Stomach smooth muscle (tissue), 2 donors: ENCODE data around the gene TIRAP.
A peak's percentile ranks its signal among the peaks of the same experiment; 100 is the strongest.

Experiments
- H3K27ac ChIP-seq: one replicate; pipeline ENCODE4 v1.7.0; 2013; ENCODE audit warnings: mild to moderate bottlenecking, low read length, inconsistent platforms
- H3K27me3 ChIP-seq, 2 donors: one replicate each; pipeline ENCODE4 v1.7.0; 2013; ENCODE audit warnings: low read length in 2 of 2; ENCODE audit not compliant: insufficient read depth in 2 of 2, control insufficient read depth in 1 of 2
- H3K36me3 ChIP-seq, 2 donors: one replicate each; pipeline ENCODE4 v1.7.0; 2013; ENCODE audit warnings: low read length in 2 of 2; ENCODE audit not compliant: control insufficient read depth in 2 of 2, insufficient read depth in 2 of 2
- H3K4me1 ChIP-seq: one replicate; pipeline ENCODE4 v1.7.0; 2013; ENCODE audit warnings: low read length; ENCODE audit not compliant: control insufficient read depth, insufficient read depth
- H3K4me3 ChIP-seq, 2 donors: one replicate each; pipeline ENCODE4 v1.7.0; 2013; ENCODE audit warnings: low read length in 2 of 2
- H3K9ac ChIP-seq, 2 donors: one replicate each; pipeline ENCODE4 v1.7.0; 2013; ENCODE audit warnings: low read length in 2 of 2, mild to moderate bottlenecking in 1 of 2
- H3K9me3 ChIP-seq, 2 donors: one replicate each; pipeline ENCODE4 v1.7.0; 2013; ENCODE audit warnings: low read length in 2 of 2; ENCODE audit not compliant: control insufficient read depth in 2 of 2
- donor health status: healthy.
- donor health status: Pancreatic carcinoma.

Gene TIRAP

DNA sequence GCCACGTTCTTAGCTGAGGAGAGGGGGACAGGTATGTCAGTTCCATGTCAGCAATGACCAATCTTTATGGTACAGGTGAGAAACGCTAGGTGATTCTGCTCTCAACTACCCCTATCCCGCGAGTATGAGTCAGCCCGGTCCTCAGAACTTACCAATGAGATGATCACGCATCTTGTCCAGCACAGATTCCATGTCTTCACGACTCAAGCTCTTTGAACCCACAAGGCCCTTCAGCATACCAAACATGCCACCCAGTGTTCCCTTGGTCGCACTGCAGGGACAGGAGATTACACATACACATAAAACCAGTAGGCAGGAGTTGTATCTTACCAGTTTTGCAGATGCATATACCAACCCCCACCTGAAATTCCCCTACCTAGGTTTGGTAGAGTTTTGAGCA lies 17.1 kb upstream of the TIRAP start:
- Histone ChIP-seq H3K4me3 (no peak overlapping the region), H3K9me3 (no peaks in the 10 kb centered on the region), H3K4me1 (peaks cover 13% of the 10 kb centered on the region), H3K36me3 (peaks cover 48 to 54% of the 10 kb centered on the region in 2 donors), H3K27me3 (no peaks in the 10 kb centered on the region), H3K9ac (no peak overlapping the region), H3K27ac (no peak overlapping the region)

DNA sequence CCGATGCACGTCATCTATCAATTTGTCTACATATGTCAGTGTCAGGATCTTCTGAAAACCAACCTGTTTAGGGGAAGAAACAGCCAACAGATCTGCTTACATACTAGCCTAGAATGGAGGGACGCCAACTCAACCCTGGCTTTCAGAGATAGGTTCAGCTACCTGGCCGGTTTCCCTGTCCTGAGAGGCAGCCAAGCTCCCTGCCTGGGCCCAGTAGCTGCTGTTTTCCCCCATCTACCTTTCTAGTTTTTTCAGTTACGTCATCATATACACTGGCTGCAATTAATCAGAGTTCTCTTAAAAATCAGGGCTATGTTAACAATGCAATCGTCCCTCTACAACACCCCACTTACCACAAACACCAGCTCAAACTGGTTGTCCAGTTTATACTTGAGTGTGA lies 15.2 kb upstream of the TIRAP start:
- peaks cover 13% of the 10 kb centered on the region for H3K4me1 ChIP-seq
- peak overlapping the region; percentile 91 to 96 for H3K9ac ChIP-seq
- peak overlapping the region; percentile 55 for H3K27ac ChIP-seq
- no peaks in the 10 kb centered on the region for H3K27me3 ChIP-seq
- H3K36me3 ChIP-seq, result peaks cover 41 to 45% of the 10 kb centered on the region in 2 donors
- peak overlapping the region; percentile 91 to 99 for H3K4me3 ChIP-seq
- H3K9me3 ChIP-seq, result no peaks in the 10 kb centered on the region

DNA sequence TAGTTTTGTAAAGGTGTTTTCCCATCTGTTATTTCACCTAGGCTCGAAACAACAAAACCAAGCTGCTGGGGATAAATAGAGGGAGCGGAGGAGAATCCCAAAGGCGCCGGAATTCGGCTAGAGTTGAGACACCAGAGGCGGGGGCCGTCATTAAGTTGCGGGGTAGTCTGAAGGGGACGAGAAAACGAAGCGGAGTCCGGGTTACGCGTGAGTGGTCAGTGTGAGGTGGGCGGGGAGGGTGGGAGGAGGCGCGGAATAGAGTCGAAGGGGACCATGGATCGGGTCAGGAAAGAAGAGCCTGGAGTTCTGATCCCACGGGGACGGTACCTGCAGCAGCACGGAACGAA lies 14.6 kb upstream of the TIRAP start:
- Histone ChIP-seq H3K4me1 (peaks cover 13% of the 10 kb centered on the region), H3K27me3 (no peaks in the 10 kb centered on the region), H3K27ac (peak overlapping the region; percentile 55), H3K4me3 (peak overlapping the region; percentile 91 to 99), H3K9me3 (no peaks in the 10 kb centered on the region), H3K36me3 (peaks cover 39 to 44% of the 10 kb centered on the region in 2 donors), H3K9ac (peak overlapping the region; percentile 91 to 96)

DNA sequence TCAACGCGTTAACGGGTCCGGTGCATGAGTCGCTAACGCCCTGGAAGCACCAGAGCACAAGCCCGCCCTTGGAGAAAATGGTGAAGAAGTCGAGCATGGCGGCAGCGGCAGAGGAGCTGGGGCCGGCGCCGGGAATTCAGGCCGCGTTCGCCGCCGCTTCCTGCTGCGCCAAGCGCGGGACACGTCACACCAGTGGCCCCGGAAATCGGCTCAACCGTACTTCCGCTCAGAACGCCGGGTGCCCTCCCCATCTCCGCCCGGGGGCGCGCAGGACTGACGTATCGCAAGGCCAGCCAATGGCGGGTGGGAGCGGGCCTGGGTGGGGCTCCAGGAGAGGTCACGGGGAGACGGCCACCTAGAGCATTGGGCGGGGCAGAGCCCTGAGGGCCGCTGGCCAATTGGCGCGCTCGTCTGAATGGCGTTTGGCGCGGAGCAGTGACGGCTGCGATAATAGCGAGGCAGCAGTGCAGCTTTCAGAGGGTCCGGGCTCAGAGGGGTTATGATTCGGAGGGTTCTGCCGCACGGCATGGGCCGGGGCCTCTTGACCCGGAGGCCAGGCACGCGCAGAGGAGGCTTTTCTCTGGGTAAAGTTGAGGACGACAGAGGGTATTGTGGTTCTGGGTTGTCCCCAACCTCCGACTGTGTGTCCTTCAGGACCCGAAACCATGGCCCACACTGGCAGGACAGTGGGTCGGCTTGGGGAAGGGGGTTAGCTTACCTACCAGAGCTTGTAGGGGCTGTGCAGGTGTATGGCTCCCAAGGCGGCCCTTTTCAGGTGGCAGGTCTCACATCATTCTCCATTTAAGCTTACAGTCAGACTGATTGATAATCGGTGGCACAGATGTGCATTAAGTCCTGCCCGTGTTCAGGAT lies 13.9 kb upstream of the TIRAP start, which contains the start of the genes FOXRED1 and SRPRA:
TSS of gene FOXRED1 (plus strand) at position 447 of the 872 bp plus-strand sequence. CDS start at position 500, 53 bp downstream.
TSS of gene SRPRA (minus strand) at position 188 of the 872 bp plus-strand sequence. CDS start at position 97, 91 bp downstream.
- peak within 1 kb of the TSS; percentile 91 to 99 for H3K9ac ChIP-seq
- H3K27ac ChIP-seq, result peak within 1 kb of the TSS; percentile 83
- peaks cover 36 to 43% of the 10 kb centered on the region in 2 donors for H3K36me3 ChIP-seq
- H3K4me1 ChIP-seq, result peaks cover 13% of the 10 kb centered on the region
- no peaks in the 10 kb centered on the region for H3K9me3 ChIP-seq
- no peaks in the 10 kb centered on the region for H3K27me3 ChIP-seq
- peak within 1 kb of the TSS; percentile 91 to 99 for H3K4me3 ChIP-seq

DNA sequence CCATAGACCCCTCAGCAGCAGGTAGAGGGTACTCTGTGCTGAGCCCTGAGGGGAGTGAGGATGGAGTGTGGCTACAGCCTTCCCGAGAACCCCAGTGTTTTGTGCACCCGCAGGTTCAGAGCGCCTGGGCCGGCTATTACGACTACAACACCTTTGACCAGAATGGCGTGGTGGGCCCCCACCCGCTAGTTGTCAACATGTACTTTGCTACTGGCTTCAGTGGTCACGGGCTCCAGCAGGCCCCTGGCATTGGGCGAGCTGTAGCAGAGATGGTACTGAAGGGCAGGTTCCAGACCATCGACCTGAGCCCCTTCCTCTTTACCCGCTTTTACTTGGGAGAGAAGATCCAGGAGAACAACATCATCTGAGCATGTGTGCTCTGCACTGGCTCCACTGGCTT lies 5.6 kb upstream of the TIRAP start:
- Histone ChIP-seq H3K27me3 (no peaks in the 10 kb centered on the region), H3K4me1 (peaks cover 10% of the 10 kb centered on the region), H3K27ac (no peak overlapping the region), H3K36me3 (peaks cover 27 to 32% of the 10 kb centered on the region in 2 donors), H3K9ac (no peak overlapping the region), H3K4me3 (no peak overlapping the region), H3K9me3 (no peaks in the 10 kb centered on the region)

DNA sequence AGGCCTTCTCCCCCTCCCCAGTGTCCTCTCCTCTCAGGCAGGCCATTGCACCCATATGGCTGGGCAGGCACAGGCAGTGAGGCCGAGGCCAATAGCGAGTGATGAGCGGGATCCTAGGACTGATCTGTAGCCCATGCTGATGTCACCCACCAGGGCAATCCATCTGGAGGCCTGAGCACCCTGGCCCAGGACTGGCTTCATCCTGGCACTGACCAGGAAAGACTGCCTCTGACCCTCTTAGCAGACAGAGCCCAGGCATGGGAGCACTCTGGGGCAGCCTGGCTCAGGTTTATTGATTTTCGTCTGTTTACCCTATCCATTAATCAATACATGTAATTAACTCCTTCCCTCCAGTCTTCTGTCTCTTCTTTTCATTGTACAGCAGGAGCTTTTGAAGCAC lies 5.1 kb upstream of the TIRAP start:
- Histone ChIP-seq H3K9ac (no peak overlapping the region), H3K4me3 (no peak overlapping the region), H3K36me3 (peaks cover 27 to 29% of the 10 kb centered on the region in 2 donors), H3K27ac (no peak overlapping the region), H3K4me1 (peaks cover 14% of the 10 kb centered on the region), H3K27me3 (no peaks in the 10 kb centered on the region), H3K9me3 (no peaks in the 10 kb centered on the region)

DNA sequence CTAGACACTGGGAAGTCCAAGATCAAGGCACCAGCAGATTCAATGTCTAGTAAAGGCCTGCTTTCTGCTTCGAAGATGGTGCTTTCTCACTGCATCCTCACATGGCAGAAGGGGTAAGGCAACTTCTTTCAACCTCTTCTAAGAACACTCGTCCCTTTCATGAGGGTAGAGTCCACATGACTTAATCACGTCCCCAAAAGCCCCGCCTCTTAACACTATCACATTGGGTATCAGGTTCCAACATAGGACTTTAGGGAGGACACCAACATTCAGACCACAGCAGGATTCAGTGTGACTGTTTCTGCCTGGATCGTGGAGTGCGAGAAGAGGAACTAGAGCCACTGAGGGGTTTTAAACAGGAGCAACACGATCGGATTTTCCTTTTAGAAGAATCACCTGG lies 3.7 kb upstream of the TIRAP start:
- no peaks in the 10 kb centered on the region for H3K27me3 ChIP-seq
- no peaks in the 10 kb centered on the region for H3K9me3 ChIP-seq
- H3K36me3 ChIP-seq, result peaks cover 18 to 20% of the 10 kb centered on the region in 2 donors
- peaks cover 21% of the 10 kb centered on the region for H3K4me1 ChIP-seq
- no peak overlapping the region for H3K27ac ChIP-seq
- no peak overlapping the region for H3K9ac ChIP-seq
- no peak overlapping the region for H3K4me3 ChIP-seq

DNA sequence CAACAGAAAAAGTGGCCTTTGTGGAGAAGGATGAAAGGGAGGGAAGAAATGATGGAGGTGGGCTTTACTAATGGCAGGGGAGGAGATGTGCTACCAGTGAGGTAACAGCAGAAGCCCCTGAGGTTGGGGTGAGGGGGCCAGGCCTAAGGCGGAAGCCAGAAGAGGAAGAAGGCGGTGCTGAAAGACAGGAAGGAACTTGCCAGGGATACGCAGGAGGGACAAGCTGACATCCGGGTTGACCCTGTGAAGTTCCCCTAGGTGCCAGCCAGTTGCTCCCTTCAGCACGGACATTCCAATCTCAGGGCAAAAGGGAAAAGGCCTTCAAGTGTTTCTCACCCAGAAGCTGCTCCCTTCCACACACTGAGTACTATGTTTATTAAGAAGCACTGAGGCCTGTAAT lies 2.3 kb upstream of the TIRAP start:
- H3K27ac ChIP-seq, result no peak overlapping the region

DNA sequence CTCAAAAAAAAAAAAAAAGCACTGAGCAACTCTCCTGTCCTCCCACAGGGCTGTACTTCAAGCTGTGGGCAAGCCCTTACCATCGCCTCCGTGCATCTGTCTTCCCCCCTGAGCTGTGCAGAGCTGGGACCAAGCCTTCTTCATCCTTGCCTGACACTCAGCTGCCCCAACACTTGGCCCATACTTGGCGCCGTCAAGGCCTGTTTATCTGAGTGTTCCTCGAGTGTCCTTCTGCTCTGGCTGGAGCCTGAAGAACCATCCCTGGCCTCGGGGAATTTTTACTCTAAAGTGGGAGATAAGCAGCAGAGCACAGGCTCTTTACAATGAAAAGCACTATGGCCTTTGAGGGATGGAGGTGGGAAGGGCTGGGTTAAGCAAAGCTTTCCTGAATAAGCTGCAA lies 1.6 kb upstream of the TIRAP start:
- Histone ChIP-seq H3K4me1 (peaks cover 21% of the 10 kb centered on the region), H3K36me3 (peaks cover 4 to 6% of the 10 kb centered on the region in 2 donors), H3K9me3 (no peaks in the 10 kb centered on the region), H3K27me3 (no peaks in the 10 kb centered on the region), H3K9ac (no peak overlapping the region), H3K4me3 (no peak overlapping the region), H3K27ac (peak overlapping the region; percentile 78)

More for the DNA sequence above, 2.3 kb upstream of the TIRAP start:
- Histone ChIP-seq H3K4me1 (peaks cover 21% of the 10 kb centered on the region), H3K4me3 (no peak overlapping the region), H3K27me3 (no peaks in the 10 kb centered on the region), H3K9ac (no peak overlapping the region), H3K36me3 (peaks cover 8 to 11% of the 10 kb centered on the region in 2 donors), H3K9me3 (no peaks in the 10 kb centered on the region)

DNA sequence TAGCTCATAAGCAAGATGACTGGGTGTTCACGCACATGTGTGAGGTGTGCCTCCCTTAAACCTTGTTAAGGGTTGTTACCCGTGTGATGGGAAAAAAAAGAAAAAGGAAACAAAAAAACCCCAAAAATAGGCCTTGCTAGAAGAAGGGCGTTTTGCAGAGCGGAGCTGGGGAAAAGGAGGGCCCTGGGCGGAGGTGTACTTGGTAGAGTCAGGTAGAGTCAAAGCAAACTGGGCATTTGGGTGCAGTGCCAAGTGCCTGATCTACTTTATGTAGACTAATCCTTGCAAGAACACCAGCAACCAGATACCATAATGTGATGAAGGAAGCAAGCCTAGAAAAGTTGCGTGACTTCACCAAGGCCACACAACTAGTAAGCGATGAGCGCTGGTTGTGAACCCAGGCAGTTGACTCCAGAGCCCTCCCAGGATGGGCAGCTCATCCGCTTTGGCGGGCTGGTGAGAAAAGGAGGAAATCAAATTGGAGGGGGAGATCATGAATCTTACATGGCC lies 1.2 kb upstream of the TIRAP start:
- H3K4me3 ChIP-seq, result peak overlapping the region; percentile 75 to 92
- H3K36me3 ChIP-seq, result peaks cover 4 to 7% of the 10 kb centered on the region in 2 donors
- H3K27ac ChIP-seq, result peak overlapping the region; percentile 78
- no peaks in the 10 kb centered on the region for H3K9me3 ChIP-seq
- no peaks in the 10 kb centered on the region for H3K27me3 ChIP-seq
- peak overlapping the region; percentile 79 to 81 for H3K9ac ChIP-seq
- peaks cover 21% of the 10 kb centered on the region for H3K4me1 ChIP-seq

DNA sequence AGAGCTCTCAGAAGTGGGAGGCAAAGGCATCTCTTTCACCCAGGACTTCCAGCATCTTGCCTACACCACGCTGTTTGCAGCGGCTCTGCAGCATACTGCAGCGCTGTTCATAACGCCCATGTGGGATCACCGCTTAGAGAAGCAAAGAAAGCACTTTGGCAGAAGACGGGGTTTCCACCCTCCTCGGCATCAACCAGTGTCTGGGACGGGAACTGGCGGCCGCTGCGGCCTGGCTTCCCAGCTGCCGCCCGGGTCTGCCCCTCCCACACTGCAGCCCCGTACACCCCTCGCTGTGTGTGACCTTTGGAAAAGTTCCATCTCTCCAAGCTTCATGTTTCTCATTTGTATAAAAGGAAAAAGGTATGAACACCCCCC lies 545 bp upstream of the TIRAP start:
- H3K27ac ChIP-seq, result peak overlapping the region; percentile 78

More for the DNA sequence above, 545 bp upstream of the TIRAP start:
- Histone ChIP-seq H3K4me1 (peaks cover 21% of the 10 kb centered on the region), H3K27me3 (no peaks in the 10 kb centered on the region), H3K9me3 (no peaks in the 10 kb centered on the region), H3K4me3 (peak overlapping the region; percentile 75 to 92), H3K36me3 (peaks cover 4 to 6% of the 10 kb centered on the region in 2 donors), H3K9ac (peak overlapping the region; percentile 79 to 81)
